Measurements from ENCODE around the gene SELENON. TPM values are rescaled to one million over a fixed set of nuclear protein-coding genes. Genes with fewer than 3 reads are reported as not detected.

The SELENON gene
- polyA plus RNA-seq, 1 of the 3 experiments (the other 2 are of a cell fraction) = 56.2 TPM

- Histone ChIP-seq H3K27me3 (ENCODE audit: insufficient read depth) (no peaks in the 10 kb centered on the region), H3F3A (replicated peaks; ENCODE audit: insufficient read depth) (peaks cover 4% of the 10 kb centered on the region), H3K27ac (ENCODE audit: low read depth in 2 of 2, low read length in 1 of 2) (no peak overlapping the region), H3K9me3 (no peaks in the 10 kb centered on the region), H4K20me1 (ENCODE audit: insufficient read depth) (no peaks in the 10 kb centered on the region), H2AFZ (ENCODE audit: low read depth) (no peak overlapping the region), H3K79me2 (ENCODE audit: insufficient read depth) (no peaks in the 10 kb centered on the region), H3K4me2 (no peak overlapping the region), H3K9ac (no peak overlapping the region), H3K36me3 (replicated peaks in 1 of 2; ENCODE audit: control insufficient read depth in 1 of 2, insufficient read depth in 2 of 2, low read length in 1 of 2) (peaks cover 0 to 4% of the 10 kb centered on the region in 2 experiments), H3K4me1 (ENCODE audit: control insufficient read depth in 1 of 2, insufficient read depth in 2 of 2, low read depth in 1 of 2, low read length in 1 of 2) (no peaks in the 10 kb centered on the region; a peak in 1 of 4 replicates), H3K4me3 (ENCODE audit: low read depth in 2 of 2, low read length in 1 of 2) (no peak overlapping the region), H3K9me2 (no peaks in the 10 kb centered on the region)
- ChIA-PET POLR2A (no interaction called here), CTCF (no interaction called here)
- TF ChIP-seq GATA2 (CRISPR knock-in tag; IDR thresholded peaks at IDR 0.05) = no peak
- TF ChIP-seq, protein P1, sequence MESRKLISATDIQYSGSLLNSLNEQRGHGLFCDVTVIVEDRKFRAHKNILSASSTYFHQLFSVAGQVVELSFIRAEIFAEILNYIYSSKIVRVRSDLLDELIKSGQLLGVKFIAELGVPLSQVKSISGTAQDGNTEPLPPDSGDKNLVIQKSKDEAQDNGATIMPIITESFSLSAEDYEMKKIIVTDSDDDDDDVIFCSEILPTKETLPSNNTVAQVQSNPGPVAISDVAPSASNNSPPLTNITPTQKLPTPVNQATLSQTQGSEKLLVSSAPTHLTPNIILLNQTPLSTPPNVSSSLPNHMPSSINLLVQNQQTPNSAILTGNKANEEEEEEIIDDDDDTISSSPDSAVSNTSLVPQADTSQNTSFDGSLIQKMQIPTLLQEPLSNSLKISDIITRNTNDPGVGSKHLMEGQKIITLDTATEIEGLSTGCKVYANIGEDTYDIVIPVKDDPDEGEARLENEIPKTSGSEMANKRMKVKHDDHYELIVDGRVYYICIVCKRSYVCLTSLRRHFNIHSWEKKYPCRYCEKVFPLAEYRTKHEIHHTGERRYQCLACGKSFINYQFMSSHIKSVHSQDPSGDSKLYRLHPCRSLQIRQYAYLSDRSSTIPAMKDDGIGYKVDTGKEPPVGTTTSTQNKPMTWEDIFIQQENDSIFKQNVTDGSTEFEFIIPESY (IDR thresholded peaks at IDR 0.05; ENCODE audit: borderline replicate concordance, low read depth) = no peak
- no peak for TF ChIP-seq GABPA (IDR thresholded peaks at IDR 0.05; ENCODE audit: low read depth)
- TF ChIP-seq EP300 (IDR thresholded peaks at IDR 0.05; ENCODE audit: borderline replicate concordance in 1 of 2, low read depth in 1 of 2, low read length in 1 of 2) = no peak
- TF ChIP-seq MAX (IDR thresholded peaks at IDR 0.05; ENCODE audit: low read depth) = no peak
- no peak for TF ChIP-seq RCOR1 (IDR thresholded peaks at IDR 0.05; ENCODE audit: low read length)
- no peak for TF ChIP-seq RAD21 (IDR thresholded peaks at IDR 0.05; ENCODE audit: low read length)
- no peak for TF ChIP-seq JUND (IDR thresholded peaks at IDR 0.05)
- no peak for TF ChIP-seq NFIC (IDR thresholded peaks at IDR 0.05; ENCODE audit: borderline replicate concordance)
- no peak for TF ChIP-seq NRF1 (IDR thresholded peaks at IDR 0.05; ENCODE audit: low read depth, low read length)
- no peak for TF ChIP-seq MEF2A (IDR thresholded peaks at IDR 0.05; ENCODE audit: borderline replicate concordance, low read depth)
- TF ChIP-seq, protein P2, sequence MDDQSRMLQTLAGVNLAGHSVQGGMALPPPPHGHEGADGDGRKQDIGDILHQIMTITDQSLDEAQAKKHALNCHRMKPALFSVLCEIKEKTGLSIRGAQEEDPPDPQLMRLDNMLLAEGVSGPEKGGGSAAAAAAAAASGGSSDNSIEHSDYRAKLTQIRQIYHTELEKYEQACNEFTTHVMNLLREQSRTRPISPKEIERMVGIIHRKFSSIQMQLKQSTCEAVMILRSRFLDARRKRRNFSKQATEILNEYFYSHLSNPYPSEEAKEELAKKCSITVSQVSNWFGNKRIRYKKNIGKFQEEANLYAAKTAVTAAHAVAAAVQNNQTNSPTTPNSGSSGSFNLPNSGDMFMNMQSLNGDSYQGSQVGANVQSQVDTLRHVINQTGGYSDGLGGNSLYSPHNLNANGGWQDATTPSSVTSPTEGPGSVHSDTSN (IDR thresholded peaks at IDR 0.05) = no peak
- TF ChIP-seq, protein P3, sequence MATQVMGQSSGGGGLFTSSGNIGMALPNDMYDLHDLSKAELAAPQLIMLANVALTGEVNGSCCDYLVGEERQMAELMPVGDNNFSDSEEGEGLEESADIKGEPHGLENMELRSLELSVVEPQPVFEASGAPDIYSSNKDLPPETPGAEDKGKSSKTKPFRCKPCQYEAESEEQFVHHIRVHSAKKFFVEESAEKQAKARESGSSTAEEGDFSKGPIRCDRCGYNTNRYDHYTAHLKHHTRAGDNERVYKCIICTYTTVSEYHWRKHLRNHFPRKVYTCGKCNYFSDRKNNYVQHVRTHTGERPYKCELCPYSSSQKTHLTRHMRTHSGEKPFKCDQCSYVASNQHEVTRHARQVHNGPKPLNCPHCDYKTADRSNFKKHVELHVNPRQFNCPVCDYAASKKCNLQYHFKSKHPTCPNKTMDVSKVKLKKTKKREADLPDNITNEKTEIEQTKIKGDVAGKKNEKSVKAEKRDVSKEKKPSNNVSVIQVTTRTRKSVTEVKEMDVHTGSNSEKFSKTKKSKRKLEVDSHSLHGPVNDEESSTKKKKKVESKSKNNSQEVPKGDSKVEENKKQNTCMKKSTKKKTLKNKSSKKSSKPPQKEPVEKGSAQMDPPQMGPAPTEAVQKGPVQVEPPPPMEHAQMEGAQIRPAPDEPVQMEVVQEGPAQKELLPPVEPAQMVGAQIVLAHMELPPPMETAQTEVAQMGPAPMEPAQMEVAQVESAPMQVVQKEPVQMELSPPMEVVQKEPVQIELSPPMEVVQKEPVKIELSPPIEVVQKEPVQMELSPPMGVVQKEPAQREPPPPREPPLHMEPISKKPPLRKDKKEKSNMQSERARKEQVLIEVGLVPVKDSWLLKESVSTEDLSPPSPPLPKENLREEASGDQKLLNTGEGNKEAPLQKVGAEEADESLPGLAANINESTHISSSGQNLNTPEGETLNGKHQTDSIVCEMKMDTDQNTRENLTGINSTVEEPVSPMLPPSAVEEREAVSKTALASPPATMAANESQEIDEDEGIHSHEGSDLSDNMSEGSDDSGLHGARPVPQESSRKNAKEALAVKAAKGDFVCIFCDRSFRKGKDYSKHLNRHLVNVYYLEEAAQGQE (IDR thresholded peaks at IDR 0.05; ENCODE audit: low read depth, low read length) = no peak
- no peak for TF ChIP-seq SMC3 (IDR thresholded peaks at IDR 0.05; ENCODE audit: low read depth, low read length)
- TF ChIP-seq MXI1 (IDR thresholded peaks at IDR 0.05; ENCODE audit: low read depth, low read length) = no peak
- TF ChIP-seq ELF1 (IDR thresholded peaks at IDR 0.05) = no peak
- no peak for DNase-seq
- 89% methylated on average over 9 of the region's 9 CpGs for WGBS (ENCODE audit: low lambda C conversion rate)
These were observed 67.4 kb downstream of the SELENON start for GRCh38 chr1:25867210-25867991.

Other genes with a start within 250 kb of the SELENON start
- gene MAN1C1, start 183.4 kb upstream of the SELENON start, polyA plus RNA-seq (2012; rRNA removed) = 0.20 and 0.26 TPM in 2 replicates
- 53.6 and 61.2 TPM in 2 replicates for gene MTFR1L, start 19.8 kb downstream of the SELENON start, polyA plus RNA-seq (2012; rRNA removed)
- gene AUNIP, start 59.3 kb downstream of the SELENON start, polyA plus RNA-seq (2012; rRNA removed) = 1.9 TPM in 2 replicates
- gene PAQR7, start 75.5 kb downstream of the SELENON start, polyA plus RNA-seq (2012; rRNA removed) = 5.6 and 7.0 TPM in 2 replicates
- 72.8 and 143 TPM in 2 replicates for gene STMN1, start 106.2 kb downstream of the SELENON start, polyA plus RNA-seq (2012; rRNA removed)
- gene PAFAH2, start 197.9 kb downstream of the SELENON start, polyA plus RNA-seq (2012; rRNA removed) = 10.8 and 16.0 TPM in 2 replicates
- gene EXTL1, start 221.6 kb downstream of the SELENON start, polyA plus RNA-seq (2012; rRNA removed) = 0.58 and 1.1 TPM in 2 replicates
- gene SLC30A2, start 245.9 kb downstream of the SELENON start, polyA plus RNA-seq (2012; rRNA removed) = not detected in 2 replicates

Data from SK-N-SH (cell line).